NCI-H146 (cell line): Measurements from ENCODE around the gene ZNF691.
A peak's percentile ranks its signal among the peaks of the same experiment; 100 is the strongest.
"Not testable (repeated sequence)": the region's sequence is repeated elsewhere in the genome, so short reads cannot be mapped to it uniquely, and the experiment has no call there.

ENCODE experiments used
- DNase-seq: peaks from one replicate; lab custom pipeline; 2025; lab: John Stamatoyannopoulos, UW

Gene ZNF691

DNA sequence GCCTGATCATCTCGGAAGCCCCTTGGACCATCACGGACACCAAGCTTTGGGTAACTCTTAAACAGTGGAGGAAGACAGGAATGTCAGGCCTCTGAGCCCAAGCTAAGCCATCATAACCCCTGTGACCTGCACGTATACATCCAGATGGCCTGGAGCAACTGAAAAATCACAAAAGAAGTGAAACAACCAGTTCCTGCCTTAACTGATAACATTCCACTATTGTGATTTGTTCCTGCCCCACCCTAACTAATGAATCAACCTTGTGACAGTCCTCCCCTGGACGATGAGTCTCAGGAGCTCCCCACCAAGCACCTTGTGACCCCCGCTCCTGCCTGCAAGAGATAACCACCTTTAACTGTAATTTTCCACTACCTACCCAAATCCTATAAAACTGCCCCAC lies 13.0 kb downstream of the ZNF691 start:
- not testable (repeated sequence) for DNase-seq

DNA sequence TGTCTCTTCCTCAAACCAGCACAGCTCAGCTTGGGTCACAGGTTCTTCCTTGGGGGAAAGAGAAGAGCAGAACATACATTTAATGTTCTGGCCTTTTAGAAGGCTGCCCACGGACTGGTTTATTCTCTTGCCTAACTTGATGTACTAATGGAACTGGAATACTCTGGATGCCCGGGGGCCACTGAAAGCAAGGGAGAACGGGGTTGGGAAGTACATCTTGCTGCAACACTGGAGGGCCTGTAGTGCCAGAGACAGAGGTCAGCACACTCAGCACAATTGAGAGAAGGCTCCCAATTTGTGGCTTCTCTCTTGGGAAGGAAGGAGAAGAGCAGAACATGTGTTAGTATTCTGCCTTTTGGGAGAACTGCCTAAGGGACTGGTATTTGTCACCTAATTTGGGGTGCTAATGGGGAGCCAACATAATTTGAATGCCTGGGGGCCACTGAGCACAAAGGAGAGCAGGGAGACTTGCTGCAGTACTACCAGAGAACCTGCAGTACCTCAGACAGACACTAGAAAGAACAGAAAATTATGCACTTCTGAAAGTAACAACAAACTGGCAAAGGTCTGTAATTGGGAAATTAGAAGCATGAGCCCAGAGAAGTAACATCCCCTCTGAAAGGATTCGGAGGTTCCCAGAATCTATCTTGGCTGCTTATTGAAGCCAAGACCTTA lies 14.1 kb downstream of the ZNF691 start:
- DNase-seq, result no peak

DNA sequence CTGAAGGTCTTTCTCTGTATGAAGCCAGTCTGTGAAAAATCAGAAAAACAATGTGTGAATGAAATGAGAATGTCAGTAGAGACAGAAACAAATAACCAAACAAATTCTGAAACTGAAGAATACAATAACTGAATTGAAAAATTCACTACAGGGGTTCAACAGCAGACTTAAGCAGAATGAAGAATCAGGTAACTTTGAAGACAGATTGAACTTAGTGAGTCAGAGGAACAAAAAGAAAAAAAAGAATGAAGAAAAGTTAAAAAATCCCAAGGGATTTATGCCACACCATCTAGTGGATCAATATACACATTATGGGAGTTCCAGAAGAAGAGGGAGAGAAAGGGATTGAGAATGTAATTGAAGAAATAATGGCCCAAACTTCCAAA lies 14.6 kb downstream of the ZNF691 start:
- no peak for DNase-seq

DNA sequence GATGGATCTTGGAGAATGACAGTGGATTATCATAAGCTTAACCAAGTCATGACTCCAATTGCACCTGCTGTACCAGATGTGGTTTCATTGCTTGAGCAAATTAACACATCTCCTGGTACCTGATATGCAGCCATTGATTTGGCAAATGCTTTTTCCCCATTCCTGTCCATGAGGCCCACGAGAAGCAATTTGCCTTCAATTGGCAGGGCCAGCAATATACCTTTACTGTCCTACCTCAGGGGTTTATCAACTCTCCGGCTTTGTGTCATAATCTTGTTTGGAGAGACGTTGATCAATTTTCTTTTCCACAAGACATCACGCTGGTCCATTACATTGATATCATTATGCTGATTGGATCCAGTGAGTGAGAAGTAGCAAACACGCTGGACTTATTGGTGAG lies 20.1 kb downstream of the ZNF691 start:
- DNase-seq, result no peak

- DNase-seq, result not testable (repeated sequence)
Observed at GRCh38 chr1:42868466-42868865, 22.1 kb downstream of the ZNF691 start.

- not testable (repeated sequence) for DNase-seq
Observed at GRCh38 chr1:42869254-42869653, 22.8 kb downstream of the ZNF691 start.

DNA sequence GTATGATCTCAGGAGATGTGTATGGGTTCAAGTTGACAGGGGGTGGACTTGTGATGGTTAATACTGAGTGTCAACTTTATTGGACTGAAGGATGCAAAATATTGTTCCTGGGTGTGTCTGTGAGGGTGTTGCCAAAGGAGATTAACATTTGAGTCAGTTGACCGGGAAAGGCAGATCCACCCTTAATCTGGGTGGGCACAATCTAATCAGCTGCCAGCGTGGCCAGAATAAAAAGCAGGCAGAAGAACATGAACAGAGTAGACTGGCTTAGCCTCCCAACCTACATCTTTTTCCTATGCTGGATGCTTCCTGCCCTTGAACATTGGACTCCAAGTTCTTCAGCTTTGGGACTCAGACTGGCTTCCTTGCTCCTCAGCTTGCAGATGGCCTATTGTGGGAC lies 23.3 kb downstream of the ZNF691 start:
- not testable (repeated sequence) for DNase-seq

DNA sequence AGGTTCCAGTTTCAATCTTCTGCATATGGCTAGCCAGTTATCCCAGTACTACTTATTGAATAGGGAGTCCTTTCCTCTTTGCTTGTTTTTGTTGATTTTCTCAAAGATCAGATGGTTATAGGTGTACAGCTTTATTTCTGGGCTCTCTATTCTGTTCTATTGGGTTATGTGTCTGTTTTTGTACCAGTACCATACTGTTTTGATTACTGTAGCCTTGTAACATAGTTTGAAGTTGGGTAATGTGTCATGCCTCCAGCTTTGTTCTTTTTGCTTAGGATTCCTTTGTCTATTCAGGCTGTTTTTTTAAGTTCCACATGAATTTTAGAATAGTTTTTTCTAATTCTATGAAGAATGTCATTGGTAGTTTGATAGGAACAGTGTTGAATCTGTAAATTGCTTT lies 26.7 kb downstream of the ZNF691 start:
- DNase-seq, result not testable (repeated sequence)

GRCh38 chr1:42873670-42874069 lies 27.3 kb downstream of the ZNF691 start:
- DNase-seq, result no peak

DNA sequence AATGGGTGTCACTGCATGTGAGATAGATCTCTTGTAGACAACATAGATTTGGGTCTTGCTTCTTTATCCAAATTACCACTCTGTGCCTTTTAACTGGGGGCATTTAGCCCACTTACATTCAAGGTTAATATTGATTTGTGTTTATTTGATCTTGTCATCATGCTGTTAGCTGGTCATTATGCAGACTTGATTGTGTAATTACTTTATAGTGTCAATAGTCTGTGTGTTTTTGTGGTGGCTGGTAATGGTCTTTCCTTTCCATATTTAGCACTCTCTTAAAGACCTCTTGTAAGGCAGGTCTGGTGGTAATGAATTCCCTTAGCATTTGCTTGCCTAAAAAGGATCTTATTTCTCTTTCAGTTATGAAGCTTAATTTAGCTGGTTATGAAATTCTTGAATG lies 29.6 kb downstream of the ZNF691 start:
- DNase-seq, result peak; percentile 30

- peak; percentile 2 for DNase-seq
Observed at GRCh38 chr1:42877380-42877779, 31.0 kb downstream of the ZNF691 start.

DNA sequence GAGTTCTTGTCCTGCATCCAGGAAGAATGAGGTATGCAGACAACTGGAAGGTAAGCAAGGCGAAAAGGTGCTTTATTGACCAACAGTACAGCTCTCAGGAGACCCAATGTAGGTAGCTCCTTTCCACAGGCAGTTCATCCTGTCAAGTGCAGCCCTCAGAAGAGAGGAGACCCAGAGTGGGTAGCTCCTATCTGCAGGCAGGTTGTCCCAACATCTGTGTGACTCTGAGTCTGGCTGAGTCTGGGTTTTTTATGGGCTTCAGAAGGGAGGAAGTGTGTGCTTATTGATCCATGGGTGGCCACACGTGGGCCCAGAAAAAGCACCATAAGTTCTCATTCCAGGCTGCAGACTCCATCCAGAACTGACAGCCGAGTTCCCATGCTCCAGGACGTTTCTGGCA lies 34.0 kb downstream of the ZNF691 start:
- no peak for DNase-seq

GRCh38 chr1:42886046-42886739 lies 39.8 kb downstream of the ZNF691 start:
- no peak for DNase-seq

- DNase-seq, result no peak
Observed at GRCh38 chr1:42886800-42887199, 40.4 kb downstream of the ZNF691 start.

DNA sequence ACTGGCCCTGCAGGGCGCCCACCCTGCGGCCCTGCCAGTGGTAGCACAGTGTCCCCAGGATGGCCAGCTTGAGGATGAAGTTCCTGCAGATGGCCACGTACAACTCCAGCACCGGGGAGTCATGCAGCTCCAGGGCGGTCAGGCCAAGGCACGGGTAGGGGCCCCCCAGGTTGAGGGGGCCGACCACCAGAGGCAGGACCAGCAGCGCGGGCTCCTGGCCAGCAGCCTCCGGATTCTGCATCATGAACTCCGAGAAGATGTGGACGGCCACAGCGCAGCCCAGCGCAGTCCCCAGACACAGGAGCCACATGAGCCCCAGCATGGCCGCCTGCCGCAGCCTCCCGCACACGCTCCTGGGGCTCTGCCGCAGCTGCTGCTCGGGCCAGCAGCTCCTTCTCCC lies 41.0 kb downstream of the ZNF691 start:
- no peak for DNase-seq

- no peak for DNase-seq
Observed at GRCh38 chr1:42888013-42888633, 41.7 kb downstream of the ZNF691 start.

GRCh38 chr1:42889264-42889663 lies 42.9 kb downstream of the ZNF691 start:
- DNase-seq, result no peak

GRCh38 chr1:42891465-42892138 lies 45.2 kb downstream of the ZNF691 start:
- DNase-seq, result no peak

DNA sequence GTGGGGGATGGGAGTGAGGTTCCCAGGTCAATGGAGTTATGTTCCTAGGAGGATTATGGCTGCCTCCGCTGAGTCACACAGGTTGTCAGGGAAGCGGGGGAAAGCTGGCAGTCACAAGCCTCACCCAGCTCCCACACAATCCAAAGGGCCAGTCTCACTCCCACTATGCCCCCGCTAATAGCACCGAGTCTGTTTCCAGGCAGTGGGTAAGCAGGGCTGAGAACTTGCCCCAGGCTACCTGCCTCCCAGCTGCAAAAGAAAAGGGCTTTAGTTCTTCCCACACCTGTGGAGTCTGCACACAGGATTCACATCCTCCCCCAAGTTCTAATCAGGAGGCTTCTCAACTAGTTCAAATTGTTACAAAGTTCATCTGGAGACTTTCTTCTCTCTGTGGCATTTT lies 53.5 kb downstream of the ZNF691 start:
- DNase-seq, result not testable (repeated sequence)
